GM12892 (cell line): ENCODE measurements around the gene TMEM143.

Experiments
- POLR2A ChIP-seq: IDR thresholded peaks from 2 replicates; pipeline ENCODE4 v1.6.1; 2011; ENCODE audit warnings: low read depth, low read length, control low read depth
- POLR2AphosphoS5 ChIP-seq: IDR thresholded peaks from 2 replicates; pipeline ENCODE4 v1.6.1; 2011; ENCODE audit warnings: low read depth, low read length, control low read depth
- TAF1 ChIP-seq: IDR thresholded peaks from 2 replicates; pipeline ENCODE4 v1.6.1; 2011; ENCODE audit warnings: low read depth, mild to moderate bottlenecking, control low read depth, low read length, borderline replicate concordance

DNA sequence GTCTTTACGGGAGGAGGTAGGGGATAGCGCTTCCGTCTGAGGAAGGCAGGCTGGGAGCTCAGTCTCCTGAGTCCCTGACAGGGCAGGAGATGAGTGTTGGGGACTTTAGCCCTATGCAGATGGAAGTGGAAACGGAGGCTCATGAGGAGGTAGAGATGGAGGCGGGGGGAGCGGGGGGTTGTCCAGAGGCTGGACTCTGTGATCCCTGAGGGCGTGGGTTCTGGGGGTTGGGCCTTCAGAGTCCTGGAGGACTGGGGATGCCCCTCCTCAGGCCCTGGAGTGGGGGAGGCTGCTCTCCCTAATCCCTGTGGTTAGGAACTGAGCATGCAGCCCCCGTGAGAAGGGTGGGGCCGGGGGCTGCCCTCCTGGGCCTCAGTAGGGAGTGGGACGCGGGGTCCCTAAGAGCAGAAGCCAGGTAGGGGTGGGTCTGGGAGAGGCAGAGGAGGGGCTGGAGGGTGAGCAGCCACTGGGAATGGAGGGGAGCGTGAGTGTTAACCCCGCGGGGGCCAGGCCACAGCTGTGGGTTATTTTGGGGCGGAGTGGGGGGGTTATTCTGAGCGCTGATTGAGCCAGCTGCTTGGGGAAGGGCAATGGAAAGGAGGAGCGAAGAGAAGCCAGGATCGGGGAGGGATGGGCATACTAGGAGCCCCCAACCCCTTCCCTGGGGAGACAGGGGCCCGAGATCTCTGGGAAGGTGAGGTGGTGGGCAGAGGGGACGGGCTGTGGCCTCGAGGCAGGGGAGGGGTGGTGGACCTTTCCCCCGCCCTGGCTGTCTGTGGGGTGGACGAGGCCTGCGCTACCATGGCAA, 32.5 kb upstream of the TMEM143 start:
- no peak for TF ChIP-seq POLR2A
- TF ChIP-seq POLR2AphosphoS5: no peak
- no peak for TF ChIP-seq TAF1
